ENCODE results near the gene RIT1.

Gene RIT1

GRCh38 chr1:155893389-155894142 lies 17.6 kb downstream of the RIT1 start:
- no peak overlapping the region for H3K9ac ChIP-seq (ENCODE audit: low read length)
- H3K9me2 ChIP-seq (replicated peaks; ENCODE audit: insufficient read depth, low read length), result no peaks in the 10 kb centered on the region
- no peak overlapping the region for H3K4me3 ChIP-seq (ENCODE audit: insufficient read depth, low read length, poor library complexity, severe bottlenecking)
- no peaks in the 10 kb centered on the region for H3K27me3 ChIP-seq (ENCODE audit: low read length)
- H3F3A ChIP-seq (ENCODE audit: insufficient read depth), result 0 out of 2 replicates have a peak, but pooled peaks cover 5% of the 10 kb centered on the region
- TF ChIP-seq CTCF (IDR thresholded peaks at IDR 0.05; ENCODE audit: insufficient read depth, low read length, poor library complexity, severe bottlenecking), result no peak
- no peak for TF ChIP-seq EZH2phosphoT487 (conservative IDR thresholded peaks at IDR 0.05; ENCODE audit: low read length)
- no peaks in the 10 kb centered on the region for H3K79me2 ChIP-seq (ENCODE audit: insufficient read depth, low read length)
- H3K36me3 ChIP-seq (ENCODE audit: low read length), result peaks cover 8% of the 10 kb centered on the region; the same call in 1 of the 2 replicates
- H3K4me2 ChIP-seq (ENCODE audit: low read depth, low read length, poor library complexity, severe bottlenecking), result no peak overlapping the region
- no peak overlapping the region for H2AFZ ChIP-seq (ENCODE audit: low read depth, low read length, severe bottlenecking)
- no peak overlapping the region for H3K27ac ChIP-seq (ENCODE audit: low read depth, low read length)
- no peaks in the 10 kb centered on the region for H4K20me1 ChIP-seq (ENCODE audit: low read depth, low read length)
- no peaks in the 10 kb centered on the region for H3K9me3 ChIP-seq (ENCODE audit: insufficient read depth, low read length)

GRCh38 chr1:155892796-155893195 lies 18.4 kb downstream of the RIT1 start:
- H3K27me3 ChIP-seq (ENCODE audit: low read length), result no peaks in the 10 kb centered on the region
- no peaks in the 10 kb centered on the region for H3K9me3 ChIP-seq (ENCODE audit: insufficient read depth, low read length)
- H3K9me2 ChIP-seq (replicated peaks; ENCODE audit: insufficient read depth, low read length), result no peaks in the 10 kb centered on the region
- H3K27ac ChIP-seq (ENCODE audit: low read depth, low read length), result no peak overlapping the region
- no peak for TF ChIP-seq EZH2phosphoT487 (conservative IDR thresholded peaks at IDR 0.05; ENCODE audit: low read length)
- TF ChIP-seq CTCF (IDR thresholded peaks at IDR 0.05; ENCODE audit: insufficient read depth, low read length, poor library complexity, severe bottlenecking), result no peak
- no peak overlapping the region for H3K9ac ChIP-seq (ENCODE audit: low read length)
- no peak overlapping the region for H2AFZ ChIP-seq (ENCODE audit: low read depth, low read length, severe bottlenecking)
- no peak overlapping the region for H3K4me2 ChIP-seq (ENCODE audit: low read depth, low read length, poor library complexity, severe bottlenecking)
- H3K79me2 ChIP-seq (ENCODE audit: insufficient read depth, low read length), result no peaks in the 10 kb centered on the region
- H4K20me1 ChIP-seq (ENCODE audit: low read depth, low read length), result no peaks in the 10 kb centered on the region
- H3K4me3 ChIP-seq (ENCODE audit: insufficient read depth, low read length, poor library complexity, severe bottlenecking), result no peak overlapping the region
- H3F3A ChIP-seq (ENCODE audit: insufficient read depth), result 0 out of 2 replicates have a peak, but pooled peaks cover 5% of the 10 kb centered on the region
- H3K36me3 ChIP-seq (ENCODE audit: low read length), result peaks cover 5% of the 10 kb centered on the region; the same call in 1 of the 2 replicates

GRCh38 chr1:155890251-155890650 lies 20.9 kb downstream of the RIT1 start:
- Histone ChIP-seq H3K9me3 (ENCODE audit: insufficient read depth, low read length) (no peaks in the 10 kb centered on the region), H3K36me3 (ENCODE audit: low read length) (no peaks in the 10 kb centered on the region), H4K20me1 (ENCODE audit: low read depth, low read length) (no peaks in the 10 kb centered on the region), H3K9me2 (replicated peaks; ENCODE audit: insufficient read depth, low read length) (no peaks in the 10 kb centered on the region), H2AFZ (ENCODE audit: low read depth, low read length, severe bottlenecking) (no peak overlapping the region), H3K79me2 (ENCODE audit: insufficient read depth, low read length) (no peaks in the 10 kb centered on the region), H3K9ac (ENCODE audit: low read length) (no peak overlapping the region), H3K27me3 (ENCODE audit: low read length) (no peaks in the 10 kb centered on the region), H3K27ac (ENCODE audit: low read depth, low read length) (no peak overlapping the region), H3K4me2 (ENCODE audit: low read depth, low read length, poor library complexity, severe bottlenecking) (no peak overlapping the region), H3K4me3 (ENCODE audit: insufficient read depth, low read length, poor library complexity, severe bottlenecking) (no peak overlapping the region), H3F3A (ENCODE audit: insufficient read depth) (0 out of 2 replicates have a peak, but pooled peaks cover 5% of the 10 kb centered on the region)
- TF ChIP-seq CTCF (IDR thresholded peaks at IDR 0.05; ENCODE audit: insufficient read depth, low read length, poor library complexity, severe bottlenecking) (no peak), EZH2phosphoT487 (conservative IDR thresholded peaks at IDR 0.05; ENCODE audit: low read length) (no peak)

Data from SU-DHL-6 (cell line).